HG03135 (cell line): ENCODE results near the gene FGD5.

Experiments
- ATAC-seq: cut with Tn5 transposase; IDR thresholded peaks from one replicate; pipeline ENCODE4 v1.9.1; 2021; ENCODE audit warnings: mild to moderate bottlenecking, moderate library complexity; ENCODE audit not compliant: unreplicated experiment

FGD5 gene

GRCh38 chr3:14786369-14786768 is 32.4 kb upstream of the FGD5 start:
- no peak for ATAC-seq

- no peak for ATAC-seq
Observed at GRCh38 chr3:14787630-14788029, 31.1 kb upstream of the FGD5 start.

- ATAC-seq = no peak
Observed at GRCh38 chr3:14788644-14789043, 30.1 kb upstream of the FGD5 start.

DNA sequence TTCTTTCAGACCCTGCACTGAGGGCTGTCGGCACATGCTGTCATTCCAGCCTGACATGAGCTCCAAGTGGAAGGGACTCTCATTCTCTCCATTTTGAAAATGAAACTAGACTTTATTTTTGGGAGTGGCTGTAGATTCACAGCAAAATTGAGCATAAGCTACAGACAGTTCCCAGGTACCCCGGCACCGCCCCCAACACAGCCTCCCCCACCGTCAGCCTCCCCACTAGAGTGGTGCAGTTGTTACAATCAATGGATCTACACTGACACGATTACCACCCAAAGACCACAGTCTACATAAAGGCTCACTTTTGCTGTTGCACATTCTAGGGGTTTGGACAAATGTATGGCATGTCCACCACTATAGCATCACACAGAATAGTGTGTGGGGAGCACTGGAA is 29.5 kb upstream of the FGD5 start:
- no peak for ATAC-seq

- no peak for ATAC-seq
Observed at GRCh38 chr3:14789640-14790285, 29.0 kb upstream of the FGD5 start.

DNA sequence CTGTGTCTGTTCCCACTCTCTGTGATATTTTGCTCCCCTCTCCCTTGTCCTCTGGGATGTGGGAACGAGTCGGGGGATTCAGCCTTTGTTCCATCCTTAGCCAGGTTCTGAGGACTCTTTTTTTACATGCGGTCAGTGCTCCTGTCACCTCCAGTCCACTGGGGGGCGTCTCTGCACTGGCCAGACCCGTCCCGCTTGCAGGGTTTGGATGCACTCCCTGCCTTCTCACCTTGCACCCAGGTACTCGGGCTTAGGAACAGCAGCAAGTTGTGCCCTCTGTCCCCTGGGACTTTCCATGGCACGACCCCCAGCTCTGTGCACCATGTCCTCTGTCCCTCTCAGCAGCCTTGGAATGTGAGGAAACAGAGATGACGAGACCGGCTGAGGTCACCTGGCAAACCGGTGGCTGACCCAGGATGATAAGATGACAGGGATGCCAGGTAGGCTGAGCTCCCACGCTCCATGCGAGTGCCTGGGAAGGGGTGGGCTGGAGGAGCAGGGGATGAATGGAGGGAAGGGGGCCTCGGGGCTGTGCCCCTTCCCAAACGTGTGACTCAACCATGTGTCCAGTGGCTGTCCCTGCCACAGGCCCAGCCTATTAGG is 27.3 kb upstream of the FGD5 start:
- no peak for ATAC-seq

GRCh38 chr3:14792691-14793121 is 26.1 kb upstream of the FGD5 start:
- ATAC-seq = no peak

GRCh38 chr3:14793126-14793857 is 25.5 kb upstream of the FGD5 start:
- no peak for ATAC-seq

- no peak for ATAC-seq
Observed at GRCh38 chr3:14793858-14794234, 24.9 kb upstream of the FGD5 start.

- ATAC-seq = no peak
Observed at GRCh38 chr3:14794435-14794834, 24.3 kb upstream of the FGD5 start.

GRCh38 chr3:14795996-14796395 is 22.8 kb upstream of the FGD5 start:
- no peak for ATAC-seq

DNA sequence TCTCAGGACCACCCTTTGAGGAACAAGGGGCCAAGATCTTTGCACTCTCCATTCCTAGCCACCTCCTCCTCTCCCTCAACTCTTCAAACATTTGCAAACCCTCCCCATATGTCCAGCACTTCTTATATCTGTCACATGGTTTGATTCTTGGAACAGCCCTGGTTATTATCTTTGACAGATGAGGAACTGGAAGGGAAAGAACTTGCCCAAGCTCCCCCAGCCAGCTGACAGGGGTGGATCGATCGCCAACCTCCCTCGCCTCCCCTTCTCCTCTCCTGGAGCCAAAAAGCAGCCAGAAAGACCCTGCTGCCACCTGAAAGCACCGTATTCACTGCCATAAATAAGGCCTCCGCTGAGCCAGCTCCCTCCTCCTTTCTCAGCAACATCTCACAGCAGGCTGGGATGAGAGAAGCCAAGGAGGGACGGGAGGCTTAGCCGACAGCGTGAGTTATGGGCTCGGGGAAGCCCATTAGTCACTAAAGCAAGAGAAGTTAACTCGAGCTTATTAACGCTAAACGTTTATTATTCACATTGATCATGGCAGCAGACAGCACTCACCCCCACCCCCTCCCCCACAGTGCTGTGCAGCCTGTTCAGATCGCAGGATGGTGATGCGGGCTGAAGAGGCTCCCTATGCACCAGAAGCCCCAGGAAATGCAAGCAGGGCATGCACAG is 22.2 kb upstream of the FGD5 start:
- no peak for ATAC-seq

- no peak for ATAC-seq
Observed at GRCh38 chr3:14797731-14798130, 21.0 kb upstream of the FGD5 start.

GRCh38 chr3:14798231-14798630 is 20.5 kb upstream of the FGD5 start:
- no peak for ATAC-seq

GRCh38 chr3:14799146-14799545 is 19.6 kb upstream of the FGD5 start:
- no peak for ATAC-seq

DNA sequence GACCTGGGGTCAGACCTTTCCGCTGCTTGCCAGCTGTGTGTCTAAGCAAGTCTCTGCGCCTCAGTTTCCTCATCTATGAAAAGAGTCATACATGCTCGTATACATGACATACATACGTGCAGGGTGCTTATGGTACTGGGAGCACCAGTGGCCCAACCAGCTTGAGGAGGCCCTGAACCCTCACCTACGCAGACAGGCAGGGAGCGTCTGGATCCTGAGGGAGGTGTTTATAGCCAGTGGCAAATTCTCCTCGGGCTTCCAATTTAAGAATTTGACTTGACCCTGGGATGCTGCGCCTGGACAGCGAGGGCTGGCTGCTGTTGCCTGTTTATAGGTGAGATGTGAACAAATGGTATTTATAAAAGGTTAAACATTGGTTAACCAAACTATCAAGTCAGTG is 17.7 kb upstream of the FGD5 start:
- no peak for ATAC-seq

- no peak for ATAC-seq
Observed at GRCh38 chr3:14801668-14802380, 16.9 kb upstream of the FGD5 start.

- no peak for ATAC-seq
Observed at GRCh38 chr3:14802381-14802731, 16.4 kb upstream of the FGD5 start.

GRCh38 chr3:14803101-14803980 is 15.4 kb upstream of the FGD5 start:
- no peak for ATAC-seq
